Measurements from ENCODE around the gene TREML4.
A peak's percentile ranks its signal among the peaks of the same experiment; 100 is the strongest.
"Not testable (repeated sequence)": the region's sequence is repeated elsewhere in the genome, so short reads cannot be mapped to it uniquely, and the experiment has no call there.

The TREML4 gene

GRCh38 chr6:41232667-41233066, 4.5 kb downstream of the TREML4 start:
- intact Hi-C loops (cut with DNase I; ENCODE audit: low total_unique reads) = no loop called here
- no peak for DNase-seq
- Histone ChIP-seq H3K4me1 (no peaks in the 10 kb centered on the region), H3K36me3 (no peaks in the 10 kb centered on the region), H3K9me3 (no peaks in the 10 kb centered on the region), H3K27ac (no peak overlapping the region), H3K4me3 (no peak overlapping the region), H3K27me3 (peaks cover 0 to 22% of the 10 kb centered on the region in 2 donors)
- TF ChIP-seq CTCF (IDR thresholded peaks at IDR 0.05) = no peak

GRCh38 chr6:41236276-41236675, 8.1 kb downstream of the TREML4 start:
- Histone ChIP-seq H3K27ac (no peak overlapping the region), H3K27me3 (peaks cover 0 to 23% of the 10 kb centered on the region in 2 donors), H3K4me3 (no peak overlapping the region), H3K4me1 (no peaks in the 10 kb centered on the region), H3K36me3 (no peaks in the 10 kb centered on the region), H3K9me3 (no peaks in the 10 kb centered on the region)
- no peak for DNase-seq
- TF ChIP-seq CTCF (IDR thresholded peaks at IDR 0.05) = no peak
- intact Hi-C loops (cut with DNase I; ENCODE audit: low total_unique reads) = no loop called here

GRCh38 chr6:41237128-41237527, 9.0 kb downstream of the TREML4 start:
- H3K36me3 ChIP-seq = no peaks in the 10 kb centered on the region
- intact Hi-C loops (cut with DNase I; ENCODE audit: low total_unique reads) = no loop called here
- peaks cover 0 to 27% of the 10 kb centered on the region in 2 donors for H3K27me3 ChIP-seq
- H3K27ac ChIP-seq = no peak overlapping the region
- peak in 1 of 2 donors; percentile 54 for DNase-seq
- H3K4me1 ChIP-seq = no peaks in the 10 kb centered on the region
- H3K4me3 ChIP-seq = no peak overlapping the region
- no peaks in the 10 kb centered on the region for H3K9me3 ChIP-seq
- TF ChIP-seq CTCF (IDR thresholded peaks at IDR 0.05) = no peak

GRCh38 chr6:41239467-41240159, 11.5 kb downstream of the TREML4 start:
- Histone ChIP-seq H3K9me3 (no peaks in the 10 kb centered on the region), H3K27me3 (peaks cover 0 to 30% of the 10 kb centered on the region in 2 donors), H3K36me3 (no peaks in the 10 kb centered on the region), H3K4me1 (no peaks in the 10 kb centered on the region), H3K4me3 (no peak overlapping the region), H3K27ac (no peak overlapping the region)
- peak in 1 of 2 donors; percentile 35 for DNase-seq
- intact Hi-C loops (cut with DNase I; ENCODE audit: low total_unique reads) = no loop called here
- no peak for TF ChIP-seq CTCF (IDR thresholded peaks at IDR 0.05)

DNA sequence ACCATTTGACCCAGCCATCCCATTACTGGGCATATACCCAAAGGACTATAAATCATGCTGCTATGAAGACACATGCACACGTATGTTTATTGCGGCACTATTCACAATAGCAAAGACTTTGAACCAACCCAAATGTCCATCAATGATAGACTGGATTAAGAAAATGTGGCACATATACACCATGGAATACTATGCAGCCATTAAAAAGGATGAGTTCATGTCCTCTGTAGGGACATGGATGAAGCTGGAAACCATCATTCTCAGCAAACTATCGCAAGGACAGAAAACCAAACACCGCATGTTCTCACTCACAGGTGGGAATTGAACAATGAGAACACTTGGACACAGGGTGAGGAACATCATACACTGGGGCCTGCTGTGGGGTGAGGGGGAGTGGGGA, 18.4 kb downstream of the TREML4 start:
- H3K27me3 ChIP-seq; H3K9me3 ChIP-seq; intact Hi-C loops (cut with DNase I; ENCODE audit: low total_unique reads); H3K36me3 ChIP-seq; H3K27ac ChIP-seq; H3K4me1 ChIP-seq; DNase-seq; H3K4me3 ChIP-seq: not testable (repeated sequence)

- Histone ChIP-seq H3K9me3 (no peaks in the 10 kb centered on the region), H3K36me3 (no peaks in the 10 kb centered on the region), H3K27me3 (peaks cover 0 to 5% of the 10 kb centered on the region in 2 donors), H3K4me1 (no peaks in the 10 kb centered on the region), H3K4me3 (no peak overlapping the region), H3K27ac (no peak overlapping the region)
- intact Hi-C loops (cut with DNase I; ENCODE audit: low total_unique reads) = no loop called here
- no peak for TF ChIP-seq CTCF (IDR thresholded peaks at IDR 0.05)
- no peak for DNase-seq
Measured at GRCh38 chr6:41247288-41247865, 19.2 kb downstream of the TREML4 start.
